GM10266 (cell line): ENCODE results near the gene UMODL1.

Experiments used
- DNase-seq: peaks from one replicate; pipeline ENCODE4 v3.0.0; 2012; ENCODE audit errors: extremely low spot score
- TF ChIP-seq, protein P1 (sequence below): IDR thresholded peaks from 2 replicates; pipeline ENCODE4 v1.5.1; 2012; ENCODE audit warnings: mild to moderate bottlenecking, low read depth; ENCODE audit not compliant: control insufficient read depth, insufficient read depth; ENCODE audit errors: missing control alignments

Gene UMODL1

GRCh38 chr21:42186591-42186990 is 115.5 kb downstream of the UMODL1 start:
- TF ChIP-seq, protein P1, sequence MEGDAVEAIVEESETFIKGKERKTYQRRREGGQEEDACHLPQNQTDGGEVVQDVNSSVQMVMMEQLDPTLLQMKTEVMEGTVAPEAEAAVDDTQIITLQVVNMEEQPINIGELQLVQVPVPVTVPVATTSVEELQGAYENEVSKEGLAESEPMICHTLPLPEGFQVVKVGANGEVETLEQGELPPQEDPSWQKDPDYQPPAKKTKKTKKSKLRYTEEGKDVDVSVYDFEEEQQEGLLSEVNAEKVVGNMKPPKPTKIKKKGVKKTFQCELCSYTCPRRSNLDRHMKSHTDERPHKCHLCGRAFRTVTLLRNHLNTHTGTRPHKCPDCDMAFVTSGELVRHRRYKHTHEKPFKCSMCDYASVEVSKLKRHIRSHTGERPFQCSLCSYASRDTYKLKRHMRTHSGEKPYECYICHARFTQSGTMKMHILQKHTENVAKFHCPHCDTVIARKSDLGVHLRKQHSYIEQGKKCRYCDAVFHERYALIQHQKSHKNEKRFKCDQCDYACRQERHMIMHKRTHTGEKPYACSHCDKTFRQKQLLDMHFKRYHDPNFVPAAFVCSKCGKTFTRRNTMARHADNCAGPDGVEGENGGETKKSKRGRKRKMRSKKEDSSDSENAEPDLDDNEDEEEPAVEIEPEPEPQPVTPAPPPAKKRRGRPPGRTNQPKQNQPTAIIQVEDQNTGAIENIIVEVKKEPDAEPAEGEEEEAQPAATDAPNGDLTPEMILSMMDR, result no peak
- DNase-seq, result no peak

- DNase-seq, result peak; percentile 87
- TF ChIP-seq, protein P1, result no peak
Measured at GRCh38 chr21:42187976-42188653, 117.0 kb downstream of the UMODL1 start.

GRCh38 chr21:42188663-42189062 is 117.5 kb downstream of the UMODL1 start:
- DNase-seq, result no peak
- TF ChIP-seq, protein P1, result no peak

- TF ChIP-seq, protein P1, result no peak
- no peak for DNase-seq
Measured at GRCh38 chr21:42189431-42189830, 118.3 kb downstream of the UMODL1 start.

GRCh38 chr21:42189860-42190485 is 118.9 kb downstream of the UMODL1 start:
- DNase-seq, result no peak

DNA sequence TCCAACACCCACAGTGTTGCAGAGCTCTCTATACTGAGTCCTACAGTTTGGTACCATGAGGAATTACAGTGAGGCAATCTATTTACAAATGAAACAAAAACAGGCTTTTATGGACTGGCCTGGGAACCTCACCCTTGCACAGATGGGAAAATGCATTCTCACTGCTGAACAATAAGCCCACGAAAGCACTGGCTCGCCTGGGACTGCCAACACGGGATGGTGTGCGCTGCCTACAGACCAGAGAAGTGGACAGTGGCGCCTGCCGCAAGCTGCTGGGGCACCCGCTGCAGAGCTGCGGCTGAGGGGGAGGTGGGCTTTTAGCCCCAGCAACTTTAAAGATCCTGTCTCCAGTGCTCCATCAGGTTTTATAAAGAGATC is 119.4 kb downstream of the UMODL1 start:
- DNase-seq, result no peak
- TF ChIP-seq, protein P1, result no peak

More at GRCh38 chr21:42189860-42190485, 118.9 kb downstream of the UMODL1 start:
- TF ChIP-seq, protein P1, result no peak

GRCh38 chr21:42191064-42191463 is 119.9 kb downstream of the UMODL1 start:
- no peak for DNase-seq
- TF ChIP-seq, protein P1, result no peak
